Spleen (tissue), 7 donors: Measurements from ENCODE around the gene LPP.

Experiments used
- CTCF ChIP-seq, 11 experiments: fragments of 200-600 bp in 7 of 11; fragments of 450-650 bp in 4 of 11; sonication (generic) in 4 of 11; IDR thresholded peaks in 8 of 11; conservative IDR thresholded peaks in 3 of 11; 1 replicate in 7 of 11; 2 replicates in 4 of 11; pipeline versions ENCODE4 v1.4.0 to v1.8.0; 2016 to 2021; ENCODE audit warnings: antibody characterized with exemption in 11 of 11, inconsistent platforms in 4 of 11, mild to moderate bottlenecking in 1 of 11
- POLR2AphosphoS5 ChIP-seq, 3 donors: sonication (generic); formaldehyde crosslinking; IDR thresholded peaks; one replicate each; pipeline ENCODE4 v1.5.1; 2017; ENCODE audit warnings: antibody characterized with exemption in 3 of 3
- donor health status: DM: no; HTN: no; CAD: no; lungs with moderate emphysema.
- donor health status: DM: no; HTN: no; CAD: no.
- donor health status: DM: no; HTN: no; CAD: no.

GRCh38 chr3:188153437-188154013, 432 bp upstream of the LPP start:
- peak in 1 of 11 experiments; percentile 12 for TF ChIP-seq CTCF (IDR thresholded peaks at IDR 0.05 in 8 of 11, conservative IDR thresholded peaks at IDR 0.05 in 3 of 11)
- TF ChIP-seq POLR2AphosphoS5 (IDR thresholded peaks at IDR 0.05): peak; percentile 32 to 64 (median 58)
